Measurements from ENCODE around the gene AKAP9.
"Not testable (repeated sequence)": the region's sequence is repeated elsewhere in the genome, so short reads cannot be mapped to it uniquely, and the experiment has no call there.

Gene AKAP9

DNA sequence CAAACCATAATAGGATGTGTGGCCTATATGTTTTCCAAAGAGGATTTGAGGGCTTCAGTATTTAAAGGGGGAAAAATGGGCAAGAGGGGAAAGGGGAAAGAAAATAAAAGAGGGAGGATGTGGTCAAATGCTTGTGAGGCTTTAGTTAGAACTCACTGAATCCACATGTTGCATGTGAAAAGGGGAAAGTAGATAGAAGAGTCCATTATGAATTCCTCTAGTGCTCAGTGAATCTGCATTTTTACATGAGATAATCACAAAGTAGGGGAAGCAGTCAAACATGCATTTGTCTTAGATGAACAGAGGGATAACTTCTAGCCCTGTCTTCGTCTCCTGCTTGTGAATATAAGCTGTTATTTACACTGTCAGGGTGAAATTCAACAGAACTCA, 24.6 kb upstream of the AKAP9 start:
- H3K9me3 ChIP-seq: no peaks in the 10 kb centered on the region
- in situ Hi-C loops (cut with MboI; ENCODE audit: low sequenced_read_pairs): no loop called here
- no peak overlapping the region for H3K4me3 ChIP-seq
- H3K27me3 ChIP-seq (ENCODE audit: low read depth): no peaks in the 10 kb centered on the region
- no peaks in the 10 kb centered on the region for H3K4me1 ChIP-seq
- H3K36me3 ChIP-seq (replicated peaks): no peaks in the 10 kb centered on the region
- DNase-seq (ENCODE audit: low spot score in 2 of 2): no peak

DNA sequence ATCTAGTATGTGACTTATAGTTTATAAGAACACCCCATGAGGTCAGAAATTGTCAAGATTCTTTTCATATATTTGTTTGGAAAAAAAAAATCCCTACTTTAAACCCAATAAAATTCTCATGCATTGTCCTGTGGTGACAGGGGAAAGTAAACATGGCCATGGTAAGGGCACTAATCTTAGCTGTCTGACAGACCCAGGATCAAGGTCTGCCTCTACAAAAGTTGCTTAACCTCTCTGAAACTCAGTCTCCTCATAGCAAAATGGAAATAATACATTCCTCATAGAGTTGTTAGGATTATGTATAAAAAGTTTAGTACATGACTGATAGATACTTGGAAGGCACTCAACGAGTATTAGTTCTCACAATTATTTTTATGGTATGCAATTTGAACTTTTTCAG, 22.3 kb upstream of the AKAP9 start:
- in situ Hi-C loops (cut with MboI; ENCODE audit: low sequenced_read_pairs): no loop called here
- no peak overlapping the region for H3K4me3 ChIP-seq

DNA sequence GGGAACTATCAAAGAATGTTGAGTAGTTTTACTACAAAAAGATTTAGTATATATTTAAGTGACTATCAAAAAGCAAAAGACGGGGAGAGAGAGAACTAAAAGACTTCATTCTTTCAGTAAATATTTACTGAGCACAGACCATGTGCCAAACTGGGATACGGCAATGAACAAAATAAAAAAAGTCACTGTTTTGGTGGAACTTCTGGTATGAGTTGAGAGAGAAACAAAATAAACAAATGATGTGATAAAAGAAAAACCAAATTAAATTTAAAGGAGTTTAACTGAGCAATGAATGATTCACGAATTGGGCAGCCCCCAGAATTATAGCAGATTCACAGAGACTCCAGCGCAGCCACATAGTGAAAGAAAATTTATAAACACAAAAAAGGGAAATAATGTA, 17.8 kb upstream of the AKAP9 start:
- Histone ChIP-seq H3K27me3 (ENCODE audit: low read depth) (0 out of 2 replicates have a peak, but pooled peaks cover 6% of the 10 kb centered on the region), H3K4me1 (no peaks in the 10 kb centered on the region), H3K9me3 (no peaks in the 10 kb centered on the region), H3K4me3 (no peak overlapping the region), H3K36me3 (replicated peaks) (no peaks in the 10 kb centered on the region)
- no peak for DNase-seq (ENCODE audit: low spot score in 2 of 2)
- in situ Hi-C loops (cut with MboI; ENCODE audit: low sequenced_read_pairs): no loop called here

More for the DNA sequence above, 22.3 kb upstream of the AKAP9 start:
- Histone ChIP-seq H3K36me3 (replicated peaks) (no peaks in the 10 kb centered on the region), H3K27me3 (ENCODE audit: low read depth) (0 out of 2 replicates have a peak, but pooled peaks cover 4% of the 10 kb centered on the region), H3K4me1 (no peaks in the 10 kb centered on the region), H3K9me3 (no peaks in the 10 kb centered on the region)
- no peak for DNase-seq (ENCODE audit: low spot score in 2 of 2)

DNA sequence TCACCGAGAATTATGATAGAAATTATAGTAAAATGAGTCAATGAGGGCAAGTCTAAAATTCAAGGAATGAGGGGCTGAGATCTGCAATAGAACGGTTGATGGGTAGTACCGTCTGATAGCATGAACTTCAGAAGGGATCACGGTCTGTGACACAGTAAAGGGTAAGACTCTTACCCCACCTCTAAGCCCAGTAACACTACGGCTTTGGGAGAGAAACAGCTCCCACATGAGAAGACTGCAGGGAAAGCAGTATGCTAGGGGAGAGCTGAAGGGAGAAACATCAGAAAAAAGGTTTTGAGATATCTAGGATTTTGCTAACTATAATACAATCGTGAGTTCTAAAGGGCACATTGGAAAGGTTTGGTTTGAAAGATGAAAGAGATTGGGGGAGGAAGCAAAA, 12.8 kb upstream of the AKAP9 start:
- Histone ChIP-seq H3K27me3 (ENCODE audit: low read depth) (peaks cover 4% of the 10 kb centered on the region; the same call in 1 of the 2 replicates), H3K4me3 (no peak overlapping the region), H3K4me1 (no peaks in the 10 kb centered on the region), H3K9me3 (no peaks in the 10 kb centered on the region), H3K36me3 (replicated peaks) (no peaks in the 10 kb centered on the region)
- DNase-seq (ENCODE audit: low spot score in 2 of 2): no peak
- in situ Hi-C loops (cut with MboI; ENCODE audit: low sequenced_read_pairs): no loop called here

DNA sequence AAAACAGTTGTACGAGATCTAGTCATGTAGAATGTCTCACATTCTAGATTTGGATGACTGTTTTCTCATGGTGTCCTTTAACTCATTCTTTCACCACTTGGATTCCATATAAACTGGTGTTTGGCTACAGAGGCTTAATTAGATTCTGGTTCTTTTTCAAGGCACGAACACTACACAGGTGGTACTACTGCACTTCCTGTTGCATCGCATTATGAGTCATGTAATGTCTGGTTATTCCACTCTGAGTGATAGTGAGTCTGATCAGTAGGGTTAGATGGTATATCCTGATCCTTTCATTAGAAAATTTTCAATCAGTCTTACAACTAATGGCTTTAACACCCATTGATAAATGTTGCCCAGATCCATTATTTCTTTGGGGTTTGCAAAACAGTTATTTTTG, 11.2 kb upstream of the AKAP9 start:
- no peaks in the 10 kb centered on the region for H3K4me1 ChIP-seq
- H3K9me3 ChIP-seq: no peaks in the 10 kb centered on the region
- H3K4me3 ChIP-seq: no peak overlapping the region
- peaks cover 4% of the 10 kb centered on the region; the same call in 1 of the 2 replicates for H3K27me3 ChIP-seq (ENCODE audit: low read depth)
- H3K36me3 ChIP-seq (replicated peaks): no peaks in the 10 kb centered on the region
- in situ Hi-C loops (cut with MboI; ENCODE audit: low sequenced_read_pairs): no loop called here
- DNase-seq (ENCODE audit: low spot score in 2 of 2): no peak

DNA sequence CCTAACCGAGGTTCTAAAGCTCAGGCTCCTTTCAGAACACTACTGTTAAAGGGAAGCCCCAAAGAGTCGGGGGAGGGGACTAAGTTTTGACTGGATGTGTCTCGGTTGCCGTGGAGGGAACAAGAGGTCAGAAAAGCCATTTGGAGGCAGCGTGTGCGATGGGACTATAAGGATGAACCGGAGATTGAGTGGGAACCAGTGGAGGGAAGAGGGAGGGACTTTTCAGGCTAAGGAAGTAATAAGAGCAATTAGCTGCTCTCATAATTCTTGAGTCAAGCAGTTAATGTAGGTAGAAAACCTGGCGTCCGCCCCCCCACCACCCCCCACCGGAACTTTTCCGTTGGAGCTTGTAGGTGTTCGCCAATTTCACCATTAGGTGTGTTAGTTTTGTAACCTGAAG, 491 bp upstream of the AKAP9 start:
- Histone ChIP-seq H3K4me3 (peak overlapping the region; percentile 83), H3K4me1 (peaks cover 10% of the 10 kb centered on the region), H3K36me3 (replicated peaks) (no peaks in the 10 kb centered on the region), H3K9me3 (no peaks in the 10 kb centered on the region), H3K27me3 (ENCODE audit: low read depth) (no peaks in the 10 kb centered on the region)
- peak; percentile 44 to 52 for DNase-seq (ENCODE audit: low spot score in 2 of 2)
- in situ Hi-C loops (cut with MboI; ENCODE audit: low sequenced_read_pairs): no loop called here

DNA sequence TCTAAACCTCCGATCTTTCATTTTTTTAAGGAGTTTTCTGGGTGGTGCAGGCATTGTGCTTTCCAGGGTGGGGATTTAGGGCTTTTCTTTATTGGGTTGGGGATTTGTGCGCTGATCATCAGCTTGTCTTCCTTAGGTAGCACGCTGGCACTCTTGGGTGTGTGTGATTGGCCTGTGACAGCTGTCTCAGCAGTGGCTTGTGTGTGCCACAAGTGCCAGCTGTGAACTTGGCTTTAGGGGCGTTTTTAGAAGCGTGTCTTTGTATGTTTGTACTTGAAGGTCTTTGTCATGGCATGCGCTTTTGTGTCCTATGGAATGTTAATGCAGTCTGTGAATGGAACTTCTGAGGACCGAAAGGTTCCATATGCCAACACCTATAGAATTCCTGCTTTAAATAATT, 788 bp downstream of the AKAP9 start:
- Histone ChIP-seq H3K9me3 (no peaks in the 10 kb centered on the region), H3K4me1 (peaks cover 10% of the 10 kb centered on the region), H3K36me3 (replicated peaks) (no peaks in the 10 kb centered on the region), H3K4me3 (peak overlapping the region; percentile 83), H3K27me3 (ENCODE audit: low read depth) (no peaks in the 10 kb centered on the region)
- DNase-seq (ENCODE audit: low spot score in 2 of 2): peak; percentile 75 to 86
- in situ Hi-C loops (cut with MboI; ENCODE audit: low sequenced_read_pairs): no loop called here

DNA sequence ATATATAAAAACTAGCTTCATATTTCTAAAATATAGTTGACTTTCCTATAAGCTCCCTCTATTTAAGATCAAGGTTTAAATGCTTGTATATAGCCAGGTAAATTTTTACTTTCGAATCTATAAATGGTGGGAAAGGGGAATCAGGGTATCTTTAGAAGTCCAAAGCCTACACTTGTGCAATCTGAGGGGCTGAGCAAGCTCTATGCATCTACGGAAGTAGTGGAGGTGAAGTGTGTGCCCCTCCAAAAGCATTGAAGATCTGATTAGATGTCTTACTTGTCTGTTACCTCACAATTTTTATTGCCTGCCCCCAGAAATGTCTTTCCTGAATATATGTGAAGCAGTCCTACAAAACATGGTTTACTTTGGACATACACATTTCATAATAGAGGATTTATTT, 1.6 kb downstream of the AKAP9 start:
- H3K27me3 ChIP-seq (ENCODE audit: low read depth): no peaks in the 10 kb centered on the region
- no peaks in the 10 kb centered on the region for H3K9me3 ChIP-seq
- no peak for DNase-seq (ENCODE audit: low spot score in 2 of 2)
- in situ Hi-C loops (cut with MboI; ENCODE audit: low sequenced_read_pairs): no loop called here
- H3K4me3 ChIP-seq: peak overlapping the region; percentile 83
- peaks cover 13% of the 10 kb centered on the region for H3K4me1 ChIP-seq
- no peaks in the 10 kb centered on the region for H3K36me3 ChIP-seq (replicated peaks)

DNA sequence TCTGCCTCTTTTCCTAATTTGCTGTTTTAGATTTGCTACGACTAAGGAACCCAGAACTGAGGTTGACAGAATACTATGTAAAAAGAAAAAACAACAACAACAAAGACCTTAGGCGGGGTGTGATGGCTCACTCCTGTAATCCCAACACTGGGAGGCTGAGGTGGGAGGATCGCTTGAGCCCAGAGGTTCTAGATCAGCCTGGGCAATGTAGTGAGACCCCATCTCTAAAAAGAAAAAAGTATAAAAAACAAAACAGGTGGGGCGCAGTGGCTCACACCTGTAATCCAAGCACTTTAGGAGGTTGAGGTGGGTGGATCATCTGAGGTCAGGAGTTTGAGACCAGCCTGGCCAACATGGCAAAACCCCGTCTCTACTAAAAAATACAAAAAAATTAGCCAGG, 4.3 kb downstream of the AKAP9 start:
- in situ Hi-C loops (cut with MboI; ENCODE audit: low sequenced_read_pairs): not testable (repeated sequence)

DNA sequence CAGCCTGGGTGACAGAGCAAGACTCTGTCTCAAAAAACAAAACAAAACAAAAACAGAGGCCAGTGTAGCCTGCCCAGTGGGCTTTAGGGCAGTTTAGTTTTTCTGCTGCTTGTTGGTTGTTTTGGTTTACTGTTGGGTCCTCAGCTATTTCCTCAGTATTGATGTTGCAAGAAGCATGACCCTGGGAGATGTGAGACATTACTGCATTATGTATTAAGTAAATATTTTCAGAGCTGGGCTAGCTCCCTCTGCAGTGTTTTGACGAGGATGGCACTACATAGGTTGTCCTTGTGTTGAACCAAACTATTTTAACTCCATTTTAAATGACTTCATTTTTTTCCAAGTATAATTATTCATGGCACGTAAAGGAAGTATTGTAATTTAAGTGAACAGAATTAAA, 4.8 kb downstream of the AKAP9 start:
- Histone ChIP-seq H3K9me3 (no peaks in the 10 kb centered on the region), H3K36me3 (replicated peaks) (no peaks in the 10 kb centered on the region), H3K4me1 (peaks cover 16% of the 10 kb centered on the region), H3K4me3 (no peak overlapping the region), H3K27me3 (ENCODE audit: low read depth) (no peaks in the 10 kb centered on the region)
- no peak for DNase-seq (ENCODE audit: low spot score in 2 of 2)
- in situ Hi-C loops (cut with MboI; ENCODE audit: low sequenced_read_pairs): no loop called here

More for the DNA sequence above, 4.3 kb downstream of the AKAP9 start:
- peaks cover 16% of the 10 kb centered on the region for H3K4me1 ChIP-seq
- not testable (repeated sequence) for H3K27me3 ChIP-seq (ENCODE audit: low read depth); H3K4me3 ChIP-seq; DNase-seq (ENCODE audit: low spot score in 2 of 2); H3K9me3 ChIP-seq; H3K36me3 ChIP-seq (replicated peaks)

DNA sequence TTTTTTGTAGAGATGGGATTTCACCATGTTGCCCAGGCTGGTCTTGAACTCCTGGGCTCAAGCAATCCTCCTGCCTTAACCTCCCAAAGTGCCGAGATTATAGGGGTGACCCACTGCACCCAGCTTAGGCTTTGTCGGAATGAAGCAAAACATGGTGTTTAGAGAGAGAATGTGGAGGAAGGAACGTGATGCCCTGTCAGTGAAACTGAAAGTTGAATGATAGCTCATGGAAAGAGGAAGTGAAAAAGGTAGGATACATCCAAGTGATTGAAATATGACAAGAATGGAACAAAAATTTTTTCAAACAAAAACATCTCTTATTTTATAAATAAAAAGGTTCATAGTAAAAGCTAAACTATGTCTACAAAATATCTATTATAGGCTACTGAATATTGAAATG, 5.9 kb downstream of the AKAP9 start:
- H3K4me3 ChIP-seq: no peak overlapping the region
- in situ Hi-C loops (cut with MboI; ENCODE audit: low sequenced_read_pairs): no loop called here
- H3K9me3 ChIP-seq: no peaks in the 10 kb centered on the region
- no peaks in the 10 kb centered on the region for H3K36me3 ChIP-seq (replicated peaks)
- DNase-seq (ENCODE audit: low spot score in 2 of 2): no peak
- H3K4me1 ChIP-seq: peaks cover 16% of the 10 kb centered on the region
- H3K27me3 ChIP-seq (ENCODE audit: low read depth): no peaks in the 10 kb centered on the region

DNA sequence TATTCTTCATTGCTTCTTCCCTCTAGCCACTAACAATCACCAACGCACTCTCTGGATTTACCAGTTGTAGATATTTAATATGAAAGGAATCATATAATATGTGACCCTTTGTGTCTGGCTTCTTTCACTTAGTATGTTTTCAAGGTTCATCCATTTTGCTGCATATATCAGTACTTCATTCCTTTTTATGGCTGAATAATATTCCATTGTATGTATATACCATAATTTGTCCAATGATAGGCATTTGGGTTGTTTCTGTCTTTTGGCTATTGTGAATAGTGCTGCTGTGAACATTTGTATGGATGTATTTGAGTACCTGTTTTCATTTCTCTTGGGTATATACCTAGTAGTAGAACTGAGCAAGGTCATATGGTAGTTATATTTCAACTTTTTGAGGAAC, 7.3 kb downstream of the AKAP9 start:
- H3K27me3 ChIP-seq (ENCODE audit: low read depth): no peaks in the 10 kb centered on the region
- no peaks in the 10 kb centered on the region for H3K36me3 ChIP-seq (replicated peaks)
- DNase-seq (ENCODE audit: low spot score in 2 of 2): no peak
- no peak overlapping the region for H3K4me3 ChIP-seq
- H3K4me1 ChIP-seq: peaks cover 10% of the 10 kb centered on the region
- in situ Hi-C loops (cut with MboI; ENCODE audit: low sequenced_read_pairs): no loop called here
- H3K9me3 ChIP-seq: no peaks in the 10 kb centered on the region

DNA sequence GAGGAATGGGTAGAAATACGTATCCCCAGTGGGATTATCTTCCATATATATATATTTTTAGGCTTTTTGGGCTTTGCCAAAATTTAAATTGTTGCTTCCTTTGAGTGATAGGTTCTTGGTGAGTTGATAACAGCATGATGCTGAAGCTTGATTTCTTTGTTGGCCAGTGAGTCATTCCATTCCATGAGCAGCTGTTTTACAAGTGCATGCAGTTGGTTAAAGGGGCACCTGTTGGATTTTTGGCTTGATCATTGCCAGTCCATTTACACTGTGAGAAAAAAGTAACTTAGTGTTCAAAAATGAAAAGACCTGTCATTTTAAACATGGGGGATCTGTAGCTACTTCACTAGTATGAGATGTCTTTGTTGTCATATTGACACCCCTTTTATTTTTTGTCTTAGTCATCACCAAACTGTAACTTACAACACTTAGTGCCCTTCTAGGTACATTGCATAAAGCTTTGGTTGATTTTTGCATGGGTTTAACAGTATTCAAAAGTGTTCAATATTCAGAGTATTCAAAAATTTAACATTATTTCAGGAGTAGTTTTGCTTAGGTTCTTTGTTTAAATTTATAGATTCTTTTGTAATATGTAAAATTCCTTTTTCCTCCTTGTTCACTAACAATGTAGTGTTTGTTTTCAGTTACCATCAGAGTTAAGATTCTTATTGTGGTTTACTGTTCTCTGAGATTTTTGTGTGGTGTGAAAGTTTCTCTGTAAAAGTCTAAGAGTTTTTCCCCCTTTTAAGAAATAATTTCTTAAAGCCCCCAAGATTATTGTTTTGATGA, 8.8 kb downstream of the AKAP9 start:
- in situ Hi-C loops (cut with MboI; ENCODE audit: low sequenced_read_pairs): no loop called here
- no peaks in the 10 kb centered on the region for H3K27me3 ChIP-seq (ENCODE audit: low read depth)
- no peaks in the 10 kb centered on the region for H3K36me3 ChIP-seq (replicated peaks)
- no peak for DNase-seq (ENCODE audit: low spot score in 2 of 2)
- peaks cover 10% of the 10 kb centered on the region for H3K4me1 ChIP-seq
- no peaks in the 10 kb centered on the region for H3K9me3 ChIP-seq
- no peak overlapping the region for H3K4me3 ChIP-seq

DNA sequence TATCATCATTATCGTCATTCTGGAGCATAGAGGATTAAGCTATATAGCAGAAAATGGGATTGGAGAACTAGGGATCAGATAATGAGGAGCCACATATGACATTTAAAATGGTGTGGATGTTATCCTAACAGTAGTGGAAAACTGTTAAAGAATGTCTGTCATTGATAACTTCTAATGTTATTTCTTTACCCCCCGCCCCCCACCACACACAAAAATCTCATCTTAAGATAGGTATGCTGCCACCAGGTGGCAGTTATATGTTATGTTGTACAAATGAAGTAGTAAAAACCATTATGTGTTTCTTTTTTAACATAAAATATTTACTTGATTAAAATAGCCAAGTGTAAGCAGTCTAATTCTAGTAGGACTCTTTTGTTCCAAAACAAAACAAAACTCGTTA, 13.0 kb downstream of the AKAP9 start:
- no peaks in the 10 kb centered on the region for H3K9me3 ChIP-seq
- peaks cover 7% of the 10 kb centered on the region for H3K4me1 ChIP-seq
- H3K27me3 ChIP-seq (ENCODE audit: low read depth): no peaks in the 10 kb centered on the region
- in situ Hi-C loops (cut with MboI; ENCODE audit: low sequenced_read_pairs): no loop called here
- DNase-seq (ENCODE audit: low spot score in 2 of 2): no peak
- no peak overlapping the region for H3K4me3 ChIP-seq
- no peaks in the 10 kb centered on the region for H3K36me3 ChIP-seq (replicated peaks)

DNA sequence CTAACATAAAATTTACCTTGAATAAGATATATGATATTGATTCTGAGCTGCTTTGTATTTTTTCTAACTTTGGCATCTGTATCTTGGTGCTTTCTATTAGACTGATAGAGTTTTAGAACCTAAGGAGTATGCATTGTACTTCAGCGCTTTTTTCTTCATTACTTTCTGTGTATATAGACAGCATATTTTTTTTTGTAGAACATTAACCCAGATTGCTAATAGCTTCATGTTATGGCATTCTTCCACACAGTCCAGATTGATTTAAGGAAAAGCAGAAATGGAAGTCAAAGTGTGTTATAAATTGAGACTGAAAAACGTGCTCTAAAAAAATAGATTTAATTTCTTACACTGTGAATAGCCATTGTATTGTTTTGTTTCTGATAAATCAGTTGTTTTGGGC, 15.8 kb downstream of the AKAP9 start:
- in situ Hi-C loops (cut with MboI; ENCODE audit: low sequenced_read_pairs); H3K9me3 ChIP-seq; H3K27me3 ChIP-seq (ENCODE audit: low read depth): not testable (repeated sequence)

More for the DNA sequence above, 15.8 kb downstream of the AKAP9 start:
- H3K4me1 ChIP-seq; H3K4me3 ChIP-seq; H3K36me3 ChIP-seq (replicated peaks); DNase-seq (ENCODE audit: low spot score in 2 of 2): not testable (repeated sequence)
